Endodermal cell (in vitro differentiated cells): ENCODE measurements around the gene EDN1. TPM values are rescaled to one million over a fixed set of nuclear protein-coding genes. Genes with fewer than 3 reads are reported as not detected.

Experiments
- DNase-seq: peaks from one replicate; pipeline ENCODE4 v3.0.0-alpha.2; 2017
- H3K27ac ChIP-seq: 2 replicates; pipeline ENCODE4 v1.5.1; 2013; ENCODE audit warnings: mild to moderate bottlenecking, low read depth, low read length, moderate library complexity
- H3K27me3 ChIP-seq: 2 replicates; pipeline ENCODE4 v1.6.1; 2013; ENCODE audit warnings: mild to moderate bottlenecking, low read length, moderate library complexity; ENCODE audit not compliant: insufficient read depth, control insufficient read depth, poor library complexity, severe bottlenecking
- H3K36me3 ChIP-seq: 2 replicates; pipeline ENCODE4 v1.7.0; 2013; ENCODE audit warnings: mild to moderate bottlenecking, low read length, moderate library complexity; ENCODE audit not compliant: control insufficient read depth, insufficient read depth
- H3K4me1 ChIP-seq: one replicate; pipeline ENCODE4 v1.7.0; 2013; ENCODE audit warnings: low read length; ENCODE audit not compliant: control insufficient read depth, insufficient read depth
- H3K4me3 ChIP-seq: 2 replicates; pipeline ENCODE4 v1.5.1; 2013; ENCODE audit warnings: mild to moderate bottlenecking, low read length, moderate library complexity
- H3K9ac ChIP-seq: 2 replicates; pipeline ENCODE4 v1.6.1; 2013; ENCODE audit warnings: mild to moderate bottlenecking, low read length, moderate library complexity; ENCODE audit not compliant: poor library complexity, severe bottlenecking; ENCODE audit errors: extremely low read depth
- H3K9me3 ChIP-seq: 2 replicates; pipeline ENCODE4 v1.6.1; 2013; ENCODE audit warnings: mild to moderate bottlenecking, low read length, moderate library complexity; ENCODE audit not compliant: control insufficient read depth
- H3K27ac Mint-ChIP-seq: 2 replicates; pipeline ENCODE4 v1.8.0; 2020; ENCODE audit warnings: mixed read lengths
- H3K27me3 Mint-ChIP-seq: 2 replicates; pipeline ENCODE4 v1.8.0; 2021; ENCODE audit warnings: mild to moderate bottlenecking, mixed read lengths; ENCODE audit not compliant: insufficient read depth
- H3K36me3 Mint-ChIP-seq: 2 replicates; pipeline ENCODE4 v1.8.0; 2020; ENCODE audit warnings: low read depth, mixed read lengths
- H3K4me1 Mint-ChIP-seq: 2 replicates; pipeline ENCODE4 v1.8.0; 2020; ENCODE audit warnings: mixed read lengths
- H3K4me3 Mint-ChIP-seq: 2 replicates; pipeline ENCODE4 v1.8.0; 2020; ENCODE audit warnings: mild to moderate bottlenecking, moderate library complexity, mixed read lengths
- H3K9me3 Mint-ChIP-seq: 2 replicates; pipeline ENCODE4 v1.8.0; 2020; ENCODE audit warnings: mild to moderate bottlenecking, mixed read lengths
- CTCF ChIP-seq: fragments of 200-600 bp; sonication (generic); conservative IDR thresholded peaks from 2 replicates; pipeline ENCODE4 v1.5.0; 2021; ENCODE audit warnings: antibody characterized with exemption, mild to moderate bottlenecking
- WGBS, 2 experiments: methylation state at CpG; one replicate each; pipeline versions ENCODE4 v1.1.5 to v1.1.7; 2013; ENCODE audit warnings: missing lambda C conversion rate in 2 of 2, mixed read lengths in 1 of 2; ENCODE audit not compliant: insufficient coverage in 1 of 2, insufficient read length in 1 of 2; 5-methylcytosine and 5-hydroxymethylcytosine counted together
- total RNA-seq, 2 donors: library from RNA; stranded (reverse); fragmentation: NEBNext Ultra II Directional in 1 of 2; extraction: Animal tissue kit (Norgen Biotek cat#: 25700) in 1 of 2; gene quantifications; 2 replicates in 1 of 2; 3 replicates in 1 of 2; pipeline ENCODE4 v1.2.1, GENCODE V29; 2021

EDN1 gene
- total RNA-seq, 2 donors from 2014 or later, result 0.27 to 0.46 TPM

- WGBS, 2 experiments, result 94 to 100% methylated on average over 1 to 3 of the region's 3 CpGs
- TF ChIP-seq CTCF, result no peak
- H3K36me3 Mint-ChIP-seq, result no peaks in the 10 kb centered on the region
- DNase-seq, result no peak
- Histone ChIP-seq H3K4me1 (no peaks in the 10 kb centered on the region), H3K9ac (no peak overlapping the region), H3K27ac (no peak overlapping the region), H3K9me3 (no peaks in the 10 kb centered on the region), H3K36me3 (no peaks in the 10 kb centered on the region), H3K27me3 (peaks cover 39% of the 10 kb centered on the region), H3K4me3 (no peak overlapping the region)
- peaks cover 16% of the 10 kb centered on the region for H3K4me1 Mint-ChIP-seq
- H3K27me3 Mint-ChIP-seq, result peaks cover 48% of the 10 kb centered on the region
- H3K27ac Mint-ChIP-seq, result no peak overlapping the region
- no peaks in the 10 kb centered on the region for H3K9me3 Mint-ChIP-seq
- no peak overlapping the region for H3K4me3 Mint-ChIP-seq
Observed at GRCh38 chr6:12294851-12295536, 4.8 kb downstream of the EDN1 start.

- H3K27ac Mint-ChIP-seq, result no peak overlapping the region
- H3K9ac ChIP-seq, result no peak overlapping the region
- H3K27me3 Mint-ChIP-seq, result peaks cover 44% of the 10 kb centered on the region
- H3K9me3 ChIP-seq, result no peaks in the 10 kb centered on the region
- H3K36me3 ChIP-seq, result no peaks in the 10 kb centered on the region
- H3K4me1 Mint-ChIP-seq, result peaks cover 12% of the 10 kb centered on the region
- H3K27me3 ChIP-seq, result peaks cover 35% of the 10 kb centered on the region
- no peaks in the 10 kb centered on the region for H3K4me1 ChIP-seq
- no peaks in the 10 kb centered on the region for H3K9me3 Mint-ChIP-seq
- no peak overlapping the region for H3K4me3 ChIP-seq
- DNase-seq, result peak; percentile 57
- no peak overlapping the region for H3K27ac ChIP-seq
- H3K36me3 Mint-ChIP-seq, result no peaks in the 10 kb centered on the region
- H3K4me3 Mint-ChIP-seq, result no peak overlapping the region
- WGBS, 2 experiments, result 89% methylated on average over 10 to 14 of the region's 14 CpGs
- TF ChIP-seq CTCF, result peak; percentile 30
Observed at GRCh38 chr6:12295558-12296254, 5.5 kb downstream of the EDN1 start.

- no peak overlapping the region for H3K4me3 Mint-ChIP-seq
- Histone ChIP-seq H3K4me1 (no peaks in the 10 kb centered on the region), H3K9me3 (no peaks in the 10 kb centered on the region), H3K4me3 (no peak overlapping the region), H3K27ac (no peak overlapping the region), H3K9ac (no peak overlapping the region), H3K36me3 (no peaks in the 10 kb centered on the region), H3K27me3 (peaks cover 30% of the 10 kb centered on the region)
- no peaks in the 10 kb centered on the region for H3K36me3 Mint-ChIP-seq
- no peak for TF ChIP-seq CTCF
- 78% methylated on average over 5 of the region's 5 CpGs; no CpG with 5 or more reads in 1 of the 2 experiments for whole genome bisulfite sequencing, 2 experiments
- DNase-seq, result no peak
- no peak overlapping the region for H3K27ac Mint-ChIP-seq
- H3K9me3 Mint-ChIP-seq, result no peaks in the 10 kb centered on the region
- H3K4me1 Mint-ChIP-seq, result peaks cover 11% of the 10 kb centered on the region
- H3K27me3 Mint-ChIP-seq, result peaks cover 43% of the 10 kb centered on the region
Observed at GRCh38 chr6:12296255-12296573, 6.1 kb downstream of the EDN1 start.
